NCI-H2081 treated with DMSO at 0.1 percent for 48 hours (cell line): ENCODE data around the gene TSC2.

Experiments
- DNase-seq: peaks from one replicate; lab custom pipeline; 2025; lab: John Stamatoyannopoulos, UW

TSC2 gene

GRCh38 chr16:2043667-2044451 is 3.9 kb upstream of the TSC2 start:
- no peak for DNase-seq

DNA sequence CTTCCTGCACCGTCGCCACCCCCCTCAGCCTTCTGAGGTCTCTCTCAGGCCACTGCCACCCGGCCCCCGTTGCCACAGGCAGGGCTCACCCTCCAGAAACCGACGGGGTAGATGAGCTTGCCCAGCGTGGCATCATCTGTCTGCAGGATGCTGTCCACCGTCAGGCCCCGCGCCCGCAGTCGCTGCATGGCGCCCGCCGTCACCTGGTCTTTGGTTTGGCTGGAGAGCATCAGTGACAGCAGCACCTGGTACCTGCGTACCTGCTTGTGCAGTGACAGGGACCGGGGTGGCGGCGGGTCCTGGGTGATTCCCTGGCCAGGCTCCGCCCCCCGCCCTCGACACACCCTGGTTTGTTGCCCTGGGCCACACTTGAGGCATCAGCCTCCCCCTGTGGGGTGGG is 3.2 kb upstream of the TSC2 start:
- no peak for DNase-seq

- DNase-seq = no peak
Measured at GRCh38 chr16:2045965-2046892, 1.6 kb upstream of the TSC2 start.

DNA sequence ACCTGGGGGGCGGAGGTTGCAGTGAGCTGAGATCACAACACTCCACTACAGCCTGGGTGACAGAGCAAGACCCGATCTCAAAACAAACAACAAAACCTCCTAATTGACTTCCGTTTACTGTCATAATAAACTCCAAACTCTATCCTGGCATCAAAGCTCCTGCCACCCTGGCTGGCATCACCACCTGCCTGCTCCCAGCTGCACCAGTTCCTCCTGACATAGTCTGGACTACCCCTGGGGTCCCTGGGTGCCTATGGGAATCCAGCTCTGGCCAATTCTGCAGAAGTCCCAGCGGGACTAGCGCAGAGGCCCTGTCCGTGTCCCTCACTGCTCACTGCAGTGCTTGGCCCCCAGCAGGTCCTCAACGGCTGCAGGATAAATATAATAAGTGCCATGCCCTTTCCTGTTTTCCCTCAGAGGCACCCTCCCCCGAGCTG is 874 bp upstream of the TSC2 start:
- DNase-seq = no peak

- DNase-seq = no peak
Measured at GRCh38 chr16:2048116-2048543, 345 bp downstream of the TSC2 start.

DNA sequence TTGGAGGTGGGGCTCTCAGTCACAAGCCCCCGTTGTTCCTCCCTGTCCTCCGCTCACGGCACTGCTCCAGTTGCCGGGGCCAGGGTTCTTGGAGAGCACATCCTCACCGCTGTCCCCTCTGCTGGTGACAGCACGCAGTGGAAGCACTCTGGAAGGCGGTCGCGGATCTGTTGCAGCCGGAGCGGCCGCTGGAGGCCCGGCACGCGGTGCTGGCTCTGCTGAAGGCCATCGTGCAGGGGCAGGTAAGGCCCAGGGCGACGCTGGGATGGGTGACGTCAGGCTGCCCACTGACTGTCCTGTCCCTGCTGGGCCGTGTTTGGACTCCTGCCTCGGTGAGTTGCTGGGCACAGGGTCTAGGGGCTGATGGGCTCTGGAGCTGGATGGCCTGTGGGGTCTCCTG is 5.4 kb downstream of the TSC2 start:
- DNase-seq = no peak

DNA sequence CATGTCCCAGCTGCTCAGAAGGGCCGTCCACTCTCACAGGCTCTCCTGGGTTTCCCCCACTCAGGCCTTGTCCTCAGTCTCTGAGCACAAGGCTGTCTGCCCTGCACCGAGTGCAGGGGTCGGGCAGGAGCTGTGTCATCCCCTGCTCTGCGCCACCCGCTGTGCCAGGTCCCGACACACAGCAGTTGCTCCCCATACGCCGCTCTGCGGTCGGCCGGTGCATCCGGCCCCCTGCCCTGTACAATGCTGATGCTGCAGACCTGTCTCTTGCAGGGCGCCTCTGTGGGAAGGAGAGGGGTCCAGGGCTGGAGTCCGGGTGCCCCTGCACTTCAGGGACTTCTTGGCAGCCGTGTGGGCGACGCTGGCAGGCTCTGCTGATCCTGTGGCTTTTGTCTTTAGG is 6.1 kb downstream of the TSC2 start:
- DNase-seq = no peak

GRCh38 chr16:2054543-2055245 is 6.9 kb downstream of the TSC2 start:
- DNase-seq = no peak

DNA sequence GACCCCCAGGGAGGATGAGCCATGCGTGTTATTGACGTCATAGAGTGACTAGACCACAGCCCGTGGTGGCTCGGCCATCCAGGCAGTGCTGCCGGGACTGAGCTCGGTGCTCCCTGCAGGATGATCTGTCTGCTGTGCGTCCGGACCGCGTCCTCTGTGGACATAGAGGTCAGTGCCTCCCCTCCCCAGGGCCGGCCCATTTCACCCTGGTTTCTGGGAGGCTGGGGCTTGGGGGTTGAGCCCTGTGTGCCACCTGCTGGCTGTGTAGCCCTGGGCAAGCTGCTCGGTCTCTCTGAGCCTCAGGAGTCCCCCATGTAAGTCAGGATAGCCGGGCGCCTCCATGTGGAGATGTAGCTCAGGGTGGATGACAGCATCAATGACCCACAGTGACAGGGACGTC is 8.3 kb downstream of the TSC2 start:
- DNase-seq = no peak

- no peak for DNase-seq
Measured at GRCh38 chr16:2056681-2057407, 9.1 kb downstream of the TSC2 start.

- DNase-seq = no peak
Measured at GRCh38 chr16:2057438-2057837, 9.7 kb downstream of the TSC2 start.

DNA sequence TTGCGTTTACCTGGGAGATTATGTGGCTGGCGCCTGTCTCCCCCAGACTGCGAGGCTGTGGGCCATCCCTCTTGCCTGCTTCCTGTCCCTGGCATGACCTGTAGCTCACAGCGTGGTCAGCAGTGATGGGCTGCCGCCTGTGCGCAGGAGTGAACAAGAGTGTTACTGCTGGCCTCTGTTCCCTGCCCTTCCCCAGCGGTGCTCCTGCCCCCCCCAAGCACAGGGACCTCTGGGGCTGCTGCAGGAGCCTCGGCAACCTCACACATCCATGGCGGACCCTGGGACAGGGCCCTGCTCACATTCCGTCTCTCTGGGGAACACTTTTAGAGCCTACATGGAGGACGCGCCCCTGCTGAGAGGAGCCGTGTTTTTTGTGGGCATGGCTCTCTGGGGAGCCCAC is 10.6 kb downstream of the TSC2 start:
- DNase-seq = no peak

DNA sequence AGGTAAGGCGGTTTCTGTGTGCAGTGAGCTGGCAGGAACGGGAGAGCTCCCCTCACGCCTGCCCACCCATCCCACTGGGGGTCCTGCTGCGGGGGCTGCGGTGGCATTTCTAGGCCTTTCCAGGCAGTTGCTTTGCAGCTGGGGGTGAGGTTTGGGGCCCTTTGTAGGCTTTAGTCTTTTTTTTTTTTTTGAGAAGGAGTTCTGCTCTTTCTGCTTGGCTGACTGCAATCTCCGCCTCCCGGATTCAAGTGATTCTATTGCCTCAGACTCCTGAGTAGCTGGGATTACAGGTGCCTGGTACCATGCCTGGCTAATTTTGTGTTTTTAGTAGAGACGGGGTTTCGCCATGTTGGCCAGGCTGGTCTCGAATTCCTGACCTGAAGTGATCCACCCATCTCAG is 11.1 kb downstream of the TSC2 start:
- no peak for DNase-seq

GRCh38 chr16:2060346-2060745 is 12.6 kb downstream of the TSC2 start:
- DNase-seq = no peak

- no peak for DNase-seq
Measured at GRCh38 chr16:2061023-2061422, 13.2 kb downstream of the TSC2 start.

GRCh38 chr16:2061526-2061925 is 13.7 kb downstream of the TSC2 start:
- no peak for DNase-seq

DNA sequence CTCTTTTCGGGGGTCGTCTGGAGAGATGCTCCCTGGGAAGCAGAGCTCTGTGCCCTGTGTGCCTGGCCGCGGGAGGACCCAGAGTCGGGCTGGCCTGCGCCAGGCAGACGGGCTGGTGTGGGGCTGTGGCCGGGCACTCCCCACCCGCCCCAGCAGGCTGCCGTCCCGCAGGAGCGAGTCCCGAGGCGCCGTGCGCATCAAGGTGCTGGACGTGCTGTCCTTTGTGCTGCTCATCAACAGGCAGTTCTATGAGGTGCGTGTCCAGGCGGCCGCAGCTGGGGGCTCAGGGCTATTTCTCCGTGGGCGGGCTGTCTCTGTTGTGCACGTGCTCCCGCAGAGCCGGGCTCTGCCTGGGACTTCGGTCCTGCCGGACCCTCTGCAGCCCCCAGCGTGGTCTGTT is 15.0 kb downstream of the TSC2 start:
- no peak for DNase-seq

DNA sequence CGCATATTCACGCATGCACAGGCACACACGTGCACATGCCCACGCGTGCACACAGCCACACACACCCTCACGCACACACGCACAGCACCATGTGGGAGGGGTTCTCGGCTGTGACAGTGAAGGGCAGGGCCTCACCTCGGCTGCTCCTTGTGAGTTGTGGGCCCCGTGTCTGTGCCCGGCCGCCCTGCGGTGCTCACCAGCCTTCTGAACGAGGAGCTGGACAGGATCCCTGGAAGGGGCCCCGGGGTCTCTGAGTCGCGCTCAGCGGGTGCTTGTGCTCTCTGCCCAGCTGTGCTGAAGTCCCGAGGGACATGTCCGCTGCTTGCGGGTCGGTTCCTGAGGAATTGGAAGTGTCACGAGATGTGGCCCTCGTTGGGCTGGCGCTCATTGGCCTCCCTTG is 16.1 kb downstream of the TSC2 start:
- no peak for DNase-seq

GRCh38 chr16:2064368-2064945 is 16.7 kb downstream of the TSC2 start:
- no peak for DNase-seq

- DNase-seq = no peak
Measured at GRCh38 chr16:2066139-2066538, 18.4 kb downstream of the TSC2 start.
